ENCODE results near the gene SMARCAD1.

The SMARCAD1 gene

DNA sequence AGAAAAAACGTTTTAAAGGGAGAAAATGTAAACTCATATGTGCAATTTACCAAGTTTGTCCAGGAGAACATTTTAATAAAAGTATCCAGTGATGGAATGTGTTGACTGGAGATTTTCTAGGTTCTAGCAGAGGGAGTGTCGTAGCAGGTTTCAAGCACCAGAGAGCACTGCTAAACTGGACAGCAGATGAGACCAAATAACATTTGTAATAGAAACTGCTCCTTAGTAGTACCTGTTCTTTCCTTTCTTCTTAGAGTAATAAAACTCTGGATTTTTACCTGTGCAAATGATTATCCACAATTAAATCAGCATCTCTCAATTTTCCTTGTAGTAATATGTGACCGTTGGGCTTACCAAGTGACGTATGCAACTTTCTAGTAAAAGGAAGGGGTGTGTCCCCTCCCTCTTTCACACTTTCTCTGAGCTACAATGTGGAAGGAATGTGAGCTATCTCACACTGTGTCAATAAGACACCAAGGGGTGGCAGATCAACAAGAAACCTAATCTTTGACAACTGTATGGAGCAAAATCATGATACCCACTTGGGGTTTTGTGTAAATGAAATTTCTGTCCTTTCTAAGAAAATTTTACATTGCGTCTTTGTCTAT, 125.4 kb downstream of the SMARCAD1 start:
- Histone ChIP-seq H3K36me3 (ENCODE audit: control insufficient read depth in 2 of 2, insufficient read depth in 1 of 2, low read length in 2 of 2) (no peaks in the 10 kb centered on the region), H3K27ac (ENCODE audit: extremely low read depth, low read depth, low read length) (no peak overlapping the region), H3K4me3 (ENCODE audit: low read depth, low read length) (no peak overlapping the region), H3K4me1 (ENCODE audit: control insufficient read depth, insufficient read depth, low read length) (no peaks in the 10 kb centered on the region), H3K9me3 (ENCODE audit: control insufficient read depth, insufficient read depth, low read depth, low read length) (no peaks in the 10 kb centered on the region)
- TF ChIP-seq ZNF114 (tag by site-specific recombination; IDR thresholded peaks at IDR 0.05) (no peak), ZNF747 (tag by site-specific recombination; IDR thresholded peaks at IDR 0.05) (no peak), SP2 (tag by site-specific recombination; IDR thresholded peaks at IDR 0.05) (no peak), MZF1 (tag by site-specific recombination; IDR thresholded peaks at IDR 0.05; ENCODE audit: borderline replicate concordance) (no peak), OSR2 (tag by site-specific recombination; IDR thresholded peaks at IDR 0.05) (no peak), ZNF350 (tag by site-specific recombination; IDR thresholded peaks at IDR 0.05) (no peak), ZNF776 (tag by site-specific recombination; IDR thresholded peaks at IDR 0.05; ENCODE audit: borderline replicate concordance) (no peak), ZNF354C (tag by site-specific recombination; IDR thresholded peaks at IDR 0.05; ENCODE audit: borderline replicate concordance, low read depth) (no peak), ZBTB21 (tag by site-specific recombination; IDR thresholded peaks at IDR 0.05) (no peak), PRDM10 (tag by site-specific recombination; IDR thresholded peaks at IDR 0.05) (no peak), ELK4 (IDR thresholded peaks at IDR 0.05; ENCODE audit: borderline replicate concordance, low read depth, low read length) (no peak)
- TF ChIP-seq, protein P1, sequence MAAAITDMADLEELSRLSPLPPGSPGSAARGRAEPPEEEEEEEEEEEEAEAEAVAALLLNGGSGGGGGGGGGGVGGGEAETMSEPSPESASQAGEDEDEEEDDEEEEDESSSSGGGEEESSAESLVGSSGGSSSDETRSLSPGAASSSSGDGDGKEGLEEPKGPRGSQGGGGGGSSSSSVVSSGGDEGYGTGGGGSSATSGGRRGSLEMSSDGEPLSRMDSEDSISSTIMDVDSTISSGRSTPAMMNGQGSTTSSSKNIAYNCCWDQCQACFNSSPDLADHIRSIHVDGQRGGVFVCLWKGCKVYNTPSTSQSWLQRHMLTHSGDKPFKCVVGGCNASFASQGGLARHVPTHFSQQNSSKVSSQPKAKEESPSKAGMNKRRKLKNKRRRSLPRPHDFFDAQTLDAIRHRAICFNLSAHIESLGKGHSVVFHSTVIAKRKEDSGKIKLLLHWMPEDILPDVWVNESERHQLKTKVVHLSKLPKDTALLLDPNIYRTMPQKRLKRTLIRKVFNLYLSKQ (tag by site-specific recombination; IDR thresholded peaks at IDR 0.05; ENCODE audit: borderline replicate concordance), result no peak
- POLR2A ChIA-PET, result no interaction called here
- CTCF ChIA-PET, result interaction anchor here (0.5 to 1.7 kb wide), 6 partner anchors 10 to 398 kb away, joined by 3 to 11 read pairs (median 4); no protein-coding TSS in a partner anchor

DNA sequence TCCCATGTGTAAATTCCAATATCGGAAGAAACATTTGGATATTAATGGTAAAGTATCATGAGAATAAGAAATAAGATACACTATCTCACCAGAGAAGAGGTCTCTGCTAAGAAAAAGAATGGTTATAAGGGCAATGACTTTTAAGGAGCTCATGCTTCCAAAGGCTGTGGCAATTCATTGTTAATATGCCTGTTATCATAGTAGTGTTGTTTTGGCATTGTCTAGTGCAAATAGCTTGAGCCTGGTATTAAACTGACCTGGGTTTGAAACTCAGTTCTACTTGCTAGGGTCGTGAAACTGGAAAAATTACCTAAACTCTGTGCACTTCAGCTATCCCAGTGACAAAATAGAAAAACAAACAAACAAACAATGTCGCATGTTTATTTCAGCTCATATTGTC, 126.2 kb downstream of the SMARCAD1 start:
- ChIA-PET CTCF (interaction anchor here (0.6 to 1.7 kb wide), 4 partner anchors 14 to 671 kb away, joined by 3 to 11 read pairs (median 4); no protein-coding TSS in a partner anchor), POLR2A (no interaction called here)
- H3K4me1 ChIP-seq (ENCODE audit: control insufficient read depth, insufficient read depth, low read length), result no peaks in the 10 kb centered on the region
- no peaks in the 10 kb centered on the region for H3K9me3 ChIP-seq (ENCODE audit: control insufficient read depth, insufficient read depth, low read depth, low read length)
- H3K36me3 ChIP-seq (ENCODE audit: control insufficient read depth in 2 of 2, insufficient read depth in 1 of 2, low read length in 2 of 2), result no peaks in the 10 kb centered on the region
- H3K27ac ChIP-seq (ENCODE audit: extremely low read depth, low read depth, low read length), result no peak overlapping the region
- no peak overlapping the region for H3K4me3 ChIP-seq (ENCODE audit: low read depth, low read length)
- TF ChIP-seq ZNF354C (tag by site-specific recombination; IDR thresholded peaks at IDR 0.05; ENCODE audit: borderline replicate concordance, low read depth) (no peak), ZNF394 (tag by site-specific recombination; IDR thresholded peaks at IDR 0.05; ENCODE audit: borderline replicate concordance) (no peak), ZNF791 (tag by site-specific recombination; IDR thresholded peaks at IDR 0.05) (no peak), ZBTB48 (tag by site-specific recombination; IDR thresholded peaks at IDR 0.05) (no peak), ZNF677 (tag by site-specific recombination; IDR thresholded peaks at IDR 0.05) (no peak), ZNF184 (tag by site-specific recombination; IDR thresholded peaks at IDR 0.05) (no peak), ZNF596 (tag by site-specific recombination; IDR thresholded peaks at IDR 0.05) (no peak), ZNF350 (tag by site-specific recombination; IDR thresholded peaks at IDR 0.05) (no peak), ZNF157 (tag by site-specific recombination; IDR thresholded peaks at IDR 0.05) (no peak)
- TF ChIP-seq, protein P2, sequence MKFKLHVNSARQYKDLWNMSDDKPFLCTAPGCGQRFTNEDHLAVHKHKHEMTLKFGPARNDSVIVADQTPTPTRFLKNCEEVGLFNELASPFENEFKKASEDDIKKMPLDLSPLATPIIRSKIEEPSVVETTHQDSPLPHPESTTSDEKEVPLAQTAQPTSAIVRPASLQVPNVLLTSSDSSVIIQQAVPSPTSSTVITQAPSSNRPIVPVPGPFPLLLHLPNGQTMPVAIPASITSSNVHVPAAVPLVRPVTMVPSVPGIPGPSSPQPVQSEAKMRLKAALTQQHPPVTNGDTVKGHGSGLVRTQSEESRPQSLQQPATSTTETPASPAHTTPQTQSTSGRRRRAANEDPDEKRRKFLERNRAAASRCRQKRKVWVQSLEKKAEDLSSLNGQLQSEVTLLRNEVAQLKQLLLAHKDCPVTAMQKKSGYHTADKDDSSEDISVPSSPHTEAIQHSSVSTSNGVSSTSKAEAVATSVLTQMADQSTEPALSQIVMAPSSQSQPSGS (tag by site-specific recombination; IDR thresholded peaks at IDR 0.05; ENCODE audit: low read depth), result no peak
- TF ChIP-seq, protein P3, sequence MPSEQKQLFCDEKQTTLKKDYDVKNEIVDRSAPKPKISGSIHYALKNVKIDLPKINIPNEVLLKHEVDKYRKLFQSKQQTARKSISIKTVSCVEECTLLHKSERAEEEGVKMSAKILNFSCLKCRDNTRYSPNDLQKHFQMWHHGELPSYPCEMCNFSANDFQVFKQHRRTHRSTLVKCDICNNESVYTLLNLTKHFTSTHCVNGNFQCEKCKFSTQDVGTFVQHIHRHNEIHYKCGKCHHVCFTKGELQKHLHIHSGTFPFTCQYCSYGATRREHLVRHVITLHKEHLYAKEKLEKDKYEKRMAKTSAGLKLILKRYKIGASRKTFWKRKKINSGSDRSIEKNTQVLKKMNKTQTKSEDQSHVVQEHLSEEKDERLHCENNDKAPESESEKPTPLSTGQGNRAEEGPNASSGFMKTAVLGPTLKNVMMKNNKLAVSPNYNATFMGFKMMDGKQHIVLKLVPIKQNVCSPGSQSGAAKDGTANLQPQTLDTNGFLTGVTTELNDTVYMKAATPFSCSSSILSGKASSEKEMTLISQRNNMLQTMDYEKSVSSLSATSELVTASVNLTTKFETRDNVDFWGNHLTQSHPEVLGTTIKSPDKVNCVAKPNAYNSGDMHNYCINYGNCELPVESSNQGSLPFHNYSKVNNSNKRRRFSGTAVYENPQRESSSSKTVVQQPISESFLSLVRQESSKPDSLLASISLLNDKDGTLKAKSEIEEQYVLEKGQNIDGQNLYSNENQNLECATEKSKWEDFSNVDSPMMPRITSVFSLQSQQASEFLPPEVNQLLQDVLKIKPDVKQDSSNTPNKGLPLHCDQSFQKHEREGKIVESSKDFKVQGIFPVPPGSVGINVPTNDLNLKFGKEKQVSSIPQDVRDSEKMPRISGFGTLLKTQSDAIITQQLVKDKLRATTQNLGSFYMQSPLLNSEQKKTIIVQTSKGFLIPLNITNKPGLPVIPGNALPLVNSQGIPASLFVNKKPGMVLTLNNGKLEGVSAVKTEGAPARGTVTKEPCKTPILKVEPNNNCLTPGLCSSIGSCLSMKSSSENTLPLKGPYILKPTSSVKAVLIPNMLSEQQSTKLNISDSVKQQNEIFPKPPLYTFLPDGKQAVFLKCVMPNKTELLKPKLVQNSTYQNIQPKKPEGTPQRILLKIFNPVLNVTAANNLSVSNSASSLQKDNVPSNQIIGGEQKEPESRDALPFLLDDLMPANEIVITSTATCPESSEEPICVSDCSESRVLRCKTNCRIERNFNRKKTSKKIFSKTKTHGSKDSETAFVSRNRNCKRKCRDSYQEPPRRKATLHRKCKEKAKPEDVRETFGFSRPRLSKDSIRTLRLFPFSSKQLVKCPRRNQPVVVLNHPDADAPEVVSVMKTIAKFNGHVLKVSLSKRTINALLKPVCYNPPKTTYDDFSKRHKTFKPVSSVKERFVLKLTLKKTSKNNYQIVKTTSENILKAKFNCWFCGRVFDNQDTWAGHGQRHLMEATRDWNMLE (tag by site-specific recombination; conservative IDR thresholded peaks at IDR 0.05; ENCODE audit: low read depth), result no peak
